K562 (cell line): ENCODE data around the gene MYO3B. TPM values are rescaled to one million over a fixed set of nuclear protein-coding genes. Genes with fewer than 3 reads are reported as not detected.

Source experiments
- ATAC-seq: fragments of 200-7000 bp; cut with Tn5 transposase; 3 replicates; pipeline ENCODE4 v1.9.1; 2020; ENCODE audit warnings: moderate library complexity
- BruUV-seq: library from RNA; stranded (reverse); fragments of 400-500 nt; replicated peaks from 2 replicates; lab custom pipeline; 2021; lab: Mats Ljungman, UMichigan
- CTCF ChIA-PET: fragments of 300-600 bp; formaldehyde crosslinking; extraction: SDS; loops from one replicate; lab custom pipeline; 2021; ENCODE audit warnings: low intra/inter-chr PET ratio; lab: Yijun Ruan, JAX
- POLR2A ChIA-PET: fragments of 300-600, 350-650 bp; sonication (Branson Sonifier 250); formaldehyde crosslinking; extraction: SDS; loops from one replicate; lab custom pipeline; 2021; ENCODE audit warnings: antibody characterized with exemption, inconsistent platforms; lab: Yijun Ruan, JAX
- DNase-seq, 4 experiments: peaks; one replicate each; pipeline versions ENCODE4 v3.0.0 to v3.0.0-alpha.2; 2011 to 2018; ENCODE audit warnings: low spot score in 3 of 4, mixed read lengths in 3 of 4; ENCODE audit errors: extremely low read depth in 1 of 4
- FAIRE-seq: peaks from 2 replicates; lab custom pipeline; 2011; peaks lifted over from hg19 to GRCh38; lab: Jason Lieb, UNC
- H2AFZ ChIP-seq: 2 replicates; pipeline ENCODE4 v1.6.0; 2011; ENCODE audit warnings: low read depth, low read length, control low read depth, inconsistent platforms
- H3K27ac ChIP-seq: fragments of 200-600 bp; 3 replicates; pipeline ENCODE4 v1.8.0; 2011; ENCODE audit warnings: low read depth, mild to moderate bottlenecking, control low read depth, inconsistent platforms, low read length, moderate library complexity, mixed read lengths; ENCODE audit errors: extremely low read depth
- H3K27me3 ChIP-seq, 2 experiments: fragments of 300-600 bp in 1 of 2; 2 replicates in 1 of 2; 3 replicates in 1 of 2; pipeline versions ENCODE4 v1.6.0 to v1.8.0; 2011; ENCODE audit warnings: inconsistent platforms in 2 of 2, low read length in 2 of 2, mild to moderate bottlenecking in 1 of 2, mixed read lengths in 1 of 2, moderate library complexity in 1 of 2; ENCODE audit not compliant: control insufficient read depth in 2 of 2, insufficient read depth in 2 of 2
- H3K36me3 ChIP-seq: fragments of 300-600 bp; 3 replicates; pipeline ENCODE4 v1.8.0; 2011; ENCODE audit warnings: mild to moderate bottlenecking, low read length, inconsistent platforms; ENCODE audit not compliant: control insufficient read depth, insufficient read depth
- H3K4me1 ChIP-seq, 2 experiments: fragments of 200-600 bp in 1 of 2; replicated peaks in 1 of 2; 2 replicates in 1 of 2; 3 replicates in 1 of 2; pipeline versions ENCODE4 v1.5.1 to v1.8.0; 2011; ENCODE audit warnings: inconsistent platforms in 2 of 2, low read length in 2 of 2, mild to moderate bottlenecking in 1 of 2, mixed read lengths in 1 of 2, moderate library complexity in 1 of 2; ENCODE audit not compliant: control insufficient read depth in 2 of 2, insufficient read depth in 2 of 2
- H3K4me2 ChIP-seq: 2 replicates; pipeline ENCODE4 v1.6.1; 2011; ENCODE audit warnings: low read length, control low read depth, inconsistent platforms, mixed read lengths; ENCODE audit not compliant: insufficient read depth
- H3K4me3 ChIP-seq: fragments of 200-600 bp; sonication (generic), shearing (Covaris generic); 2 replicates; pipeline ENCODE4 v1.5.1; 2016; ENCODE audit warnings: control low read depth, inconsistent platforms
- H3K79me2 ChIP-seq: fragments of 200-600 bp; 3 replicates; pipeline ENCODE4 v1.8.0; 2011; ENCODE audit warnings: low read length, inconsistent platforms; ENCODE audit not compliant: control insufficient read depth, insufficient read depth
- H3K9ac ChIP-seq, 2 experiments: 2 replicates each; pipeline versions ENCODE4 v1.6.0 to v1.6.1; 2011; ENCODE audit warnings: low read depth in 2 of 2, low read length in 2 of 2, control low read depth in 1 of 2, inconsistent platforms in 1 of 2, mild to moderate bottlenecking in 1 of 2, mixed read lengths in 1 of 2; ENCODE audit not compliant: insufficient read depth in 1 of 2
- H3K9me1 ChIP-seq: one replicate; pipeline ENCODE4 v1.6.0; 2011; ENCODE audit warnings: inconsistent platforms, mild to moderate bottlenecking, low read length, moderate library complexity; ENCODE audit not compliant: control insufficient read depth, insufficient read depth
- H3K9me3 ChIP-seq: replicated peaks from 2 replicates; pipeline ENCODE4 v1.5.1; 2011; ENCODE audit warnings: low read depth, low read length, inconsistent platforms; ENCODE audit not compliant: control insufficient read depth, insufficient read depth
- H4K20me1 ChIP-seq: replicated peaks from 2 replicates; pipeline ENCODE4 v1.6.1; 2011; ENCODE audit warnings: low read length, inconsistent platforms, mixed read lengths; ENCODE audit not compliant: control insufficient read depth, insufficient read depth
- EHMT2 ChIP-seq: fragments of 450-650 bp; IDR thresholded peaks from 2 replicates; pipeline ENCODE4 v1.6.1; 2018; ENCODE audit warnings: antibody characterized with exemption
- ELF1 ChIP-seq: fragments of 200-800 bp; sonication (Bioruptor generic); IDR thresholded peaks from 2 replicates; pipeline ENCODE4 v1.6.1; 2016; ENCODE audit warnings: missing genetic modification characterization, missing compliant biosample characterization
- KLF13 ChIP-seq: fragments of 450-650 bp; IDR thresholded peaks from 2 replicates; pipeline ENCODE4 v1.6.1; 2016; ENCODE audit warnings: missing genetic modification characterization, low read depth, mild to moderate bottlenecking, missing compliant biosample characterization, moderate library complexity, borderline replicate concordance
- NCOR1 ChIP-seq: fragments of 450-650 bp; IDR thresholded peaks from 2 replicates; pipeline ENCODE4 v1.6.1; 2016; ENCODE audit warnings: mild to moderate bottlenecking, moderate library complexity
- TFAP4 ChIP-seq: sonication (generic); formaldehyde crosslinking; IDR thresholded peaks from 2 replicates; pipeline ENCODE4 v1.8.0; 2022; ENCODE audit warnings: missing genetic modification reagents, mild to moderate bottlenecking, moderate library complexity, borderline replicate concordance
- ZNF143 ChIP-seq: sonication (generic); formaldehyde crosslinking; IDR thresholded peaks from 2 replicates; pipeline ENCODE4 v1.9.0; 2022; ENCODE audit warnings: mild to moderate bottlenecking, missing genetic modification reagents
- ZNF239 ChIP-seq: fragments of 250-450 bp; sonication (Bioruptor Pico); IDR thresholded peaks from 2 replicates; pipeline ENCODE4 v1.4.0; 2020; ENCODE audit warnings: mild to moderate bottlenecking
- in situ Hi-C: fragments of 300-500 bp; cut with MboI; formaldehyde crosslinking; loops from 4 replicates; pipeline ENCODE4 v1.15.0; 2018; ENCODE audit warnings: inconsistent platforms, mixed read lengths
- intact Hi-C: fragments of 100-400 bp; cut with micrococcal nuclease; formaldehyde crosslinking; loops from 2 replicates; pipeline ENCODE4 v1.14.2; 2022
- polyA plus RNA-seq, 8 experiments: library from polyadenylated mRNA; depleted of rRNA in 4 of 8; stranded (reverse) in 5 of 8; unstranded in 3 of 8; fragments of >200 nt; fragmentation: Nextera tagmentation in 2 of 8; fragmentation: Illumina TruSeq in 1 of 8; extraction: Ambion mirVana in 2 of 8; extraction: Trizol in 1 of 8; gene quantifications; 2 replicates each; pipeline versions ENCODE4 v1.2.1 to v1.2.3, GENCODE V29; 2011 to 2014; ENCODE audit warnings: inconsistent platforms in 1 of 8, missing spikeins in 1 of 8
- total RNA-seq, 7 experiments: library from RNA; depleted of rRNA in 6 of 7; stranded (reverse); fragments of >200 nt in 6 of 7; fragmentation: Illumina TruSeq in 2 of 7; extraction: Trizol in 2 of 7; gene quantifications; 2 replicates each; pipeline versions ENCODE4 v1.2.1 to v1.2.3, GENCODE V29; 2011 to 2021; ENCODE audit warnings: low replicate concordance in 1 of 7
- TF ChIP-seq, protein P1 (sequence below): fragments of 450-650 bp; IDR thresholded peaks from 2 replicates; pipeline ENCODE4 v1.7.0; 2016; ENCODE audit warnings: borderline replicate concordance

Gene MYO3B
- total and polyA plus RNA-seq, 9 of the 15 experiments (the other 6 are each of a cell fraction or from before 2014, with no cell fraction given): 2.7 to 6.5 (median 3.6) TPM

DNA sequence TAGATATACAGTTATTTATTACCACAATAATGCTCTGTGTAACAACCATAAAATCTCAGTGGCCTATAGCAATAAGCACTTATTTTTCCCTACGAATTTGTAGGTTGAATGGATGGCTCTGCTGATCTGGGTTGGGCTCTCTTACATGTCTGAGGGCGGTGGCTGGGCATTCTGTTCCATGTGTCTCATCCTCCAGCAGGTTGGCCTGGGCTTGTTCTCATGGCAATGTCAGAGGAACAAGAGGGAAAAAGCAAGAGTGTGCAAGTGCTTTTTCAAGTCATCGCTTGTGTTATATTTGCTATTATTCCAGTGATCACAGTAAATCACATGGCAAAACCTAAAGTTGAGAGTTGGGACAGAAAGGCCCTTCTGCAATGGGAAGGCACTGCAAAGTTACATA lies 30.4 kb upstream of the MYO3B start (continued):
- TF ChIP-seq, protein P1, sequence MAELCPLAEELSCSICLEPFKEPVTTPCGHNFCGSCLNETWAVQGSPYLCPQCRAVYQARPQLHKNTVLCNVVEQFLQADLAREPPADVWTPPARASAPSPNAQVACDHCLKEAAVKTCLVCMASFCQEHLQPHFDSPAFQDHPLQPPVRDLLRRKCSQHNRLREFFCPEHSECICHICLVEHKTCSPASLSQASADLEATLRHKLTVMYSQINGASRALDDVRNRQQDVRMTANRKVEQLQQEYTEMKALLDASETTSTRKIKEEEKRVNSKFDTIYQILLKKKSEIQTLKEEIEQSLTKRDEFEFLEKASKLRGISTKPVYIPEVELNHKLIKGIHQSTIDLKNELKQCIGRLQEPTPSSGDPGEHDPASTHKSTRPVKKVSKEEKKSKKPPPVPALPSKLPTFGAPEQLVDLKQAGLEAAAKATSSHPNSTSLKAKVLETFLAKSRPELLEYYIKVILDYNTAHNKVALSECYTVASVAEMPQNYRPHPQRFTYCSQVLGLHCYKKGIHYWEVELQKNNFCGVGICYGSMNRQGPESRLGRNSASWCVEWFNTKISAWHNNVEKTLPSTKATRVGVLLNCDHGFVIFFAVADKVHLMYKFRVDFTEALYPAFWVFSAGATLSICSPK: no peak
- TF ChIP-seq TFAP4 (CRISPR knock-in tag) (no peak), KLF13 (tag) (no peak)

- Histone ChIP-seq H3K4me3 (no peak overlapping the region), H2AFZ (peak overlapping the region; percentile 14; the same call in 1 of the 2 replicates), H3K4me2 (no peak overlapping the region), H3K9me3 (no peaks in the 10 kb centered on the region), H3K9me1 (no peaks in the 10 kb centered on the region), H3K27ac (no peak overlapping the region), H3K9ac (no peak overlapping the region), H3K27me3 (no peaks in the 10 kb centered on the region), H3K79me2 (no peaks in the 10 kb centered on the region), H3K36me3 (no peaks in the 10 kb centered on the region), H3K4me1 (peaks cover 6 to 17% of the 10 kb centered on the region in 2 experiments; a peak in 3 of 5 replicates), H4K20me1 (no peaks in the 10 kb centered on the region)
- CTCF ChIA-PET: no interaction called here
- in situ Hi-C loops: no loop called here
- no TSS peak for BruUV-seq
- FAIRE-seq (no peak), DNase-seq (no peak), ATAC-seq (no peak)
- intact Hi-C loops: no loop called here
- POLR2A ChIA-PET: interaction anchor here (1.2 kb wide), 1 partner anchor 134 kb away, joined by 5 read pairs; no protein-coding TSS in a partner anchor
- TF ChIP-seq NCOR1 (no peak), ELF1 (tag) (no peak), ZNF143 (CRISPR knock-in tag) (no peak), EHMT2 (no peak), ZNF239 (CRISPR knock-in tag) (no peak), TFAP4 (CRISPR knock-in tag) (no peak)
Measured at GRCh38 chr2:170148161-170148560, 29.8 kb upstream of the MYO3B start.
